MCF 10A (cell line): ENCODE results near the gene RHBDD1. TPM values are rescaled to one million over a fixed set of nuclear protein-coding genes. Genes with fewer than 3 reads are reported as not detected.
A peak's percentile ranks its signal among the peaks of the same experiment; 100 is the strongest.

Experiments
- BruUV-seq: library from RNA; stranded (reverse); fragments of 400-500 nt; replicated peaks from 2 replicates; lab custom pipeline; 2021; lab: Mats Ljungman, UMichigan
- CTCF ChIA-PET: fragments of 300-600 bp; sonication (Branson Sonifier 250); formaldehyde crosslinking; extraction: SDS; loops from one replicate; lab custom pipeline; 2021; ENCODE audit warnings: antibody characterized with exemption, inconsistent platforms; lab: Yijun Ruan, JAX
- POLR2A ChIA-PET: fragments of 300-600, 350-650 bp; sonication (Branson Sonifier 250); formaldehyde crosslinking; extraction: SDS; loops from one replicate; lab custom pipeline; 2020; ENCODE audit warnings: antibody characterized with exemption, inconsistent platforms; lab: Yijun Ruan, JAX
- DNase-seq: peaks from one replicate; pipeline ENCODE4 v3.0.0-alpha.2; 2018; ENCODE audit not compliant: unreplicated experiment
- H3K27ac Mint-ChIP-seq: one replicate; pipeline ENCODE4 v1.8.0; 2022; ENCODE audit warnings: mild to moderate bottlenecking, low read depth, mixed read lengths; ENCODE audit not compliant: unreplicated experiment
- H3K27me3 Mint-ChIP-seq: one replicate; pipeline ENCODE4 v1.8.0; 2022; ENCODE audit warnings: mixed read lengths; ENCODE audit not compliant: insufficient read depth, unreplicated experiment
- H3K36me3 Mint-ChIP-seq: one replicate; pipeline ENCODE4 v1.8.0; 2022; ENCODE audit warnings: mild to moderate bottlenecking, moderate library complexity, mixed read lengths; ENCODE audit not compliant: insufficient read depth, unreplicated experiment
- H3K4me1 Mint-ChIP-seq: one replicate; pipeline ENCODE4 v1.8.0; 2022; ENCODE audit warnings: mixed read lengths; ENCODE audit not compliant: insufficient read depth, unreplicated experiment
- H3K4me3 Mint-ChIP-seq: one replicate; pipeline ENCODE4 v1.8.0; 2022; ENCODE audit warnings: mild to moderate bottlenecking, moderate library complexity, mixed read lengths; ENCODE audit not compliant: unreplicated experiment
- H3K9me3 Mint-ChIP-seq: one replicate; pipeline ENCODE4 v1.8.0; 2022; ENCODE audit warnings: mixed read lengths; ENCODE audit not compliant: unreplicated experiment
- intact Hi-C: fragments of 100-400 bp; cut with micrococcal nuclease; formaldehyde crosslinking; loops from 2 replicates; pipeline ENCODE4 v1.14.1; 2022
- total RNA-seq: library from RNA; stranded (reverse); gene quantifications from 2 replicates; pipeline ENCODE4 v1.2.3, GENCODE V29; 2022
- TF ChIP-seq, protein P1 (sequence below): fragments of 200-600 bp; IDR thresholded peaks from one replicate; pipeline ENCODE4 v1.8.0; 2022; ENCODE audit warnings: antibody characterized with exemption, mild to moderate bottlenecking; ENCODE audit not compliant: unreplicated experiment

RHBDD1 gene
- total RNA-seq, 1 experiment from 2014 or later = 76.0 TPM

DNA sequence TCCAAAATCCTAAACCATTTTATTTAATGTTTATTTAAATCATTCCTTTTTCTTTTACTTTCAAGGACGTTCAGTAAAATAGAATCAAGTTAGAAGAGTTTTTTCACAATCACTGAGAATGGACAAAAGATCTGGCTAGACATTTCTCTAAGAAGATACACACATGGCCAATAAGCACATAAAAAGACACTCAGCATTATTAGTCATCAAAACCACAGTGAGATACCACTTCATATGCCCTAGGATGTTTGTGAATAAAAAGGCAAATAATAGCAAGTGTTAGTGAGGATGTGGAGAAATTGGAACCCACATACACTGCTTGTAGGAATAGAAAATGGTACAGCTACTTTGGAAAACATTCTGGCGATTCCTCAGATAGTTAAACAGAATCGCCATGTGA lies 76.1 kb downstream of the RHBDD1 start:
- no peaks in the 10 kb centered on the region for H3K9me3 Mint-ChIP-seq
- CTCF ChIA-PET = no interaction called here
- peaks cover 18% of the 10 kb centered on the region for H3K36me3 Mint-ChIP-seq
- no peak for DNase-seq
- H3K4me3 Mint-ChIP-seq = no peak overlapping the region
- POLR2A ChIA-PET = interaction anchor here (1.3 to 5.8 kb wide), 3 partner anchors 8 to 21 kb away, joined by 4 to 51 read pairs (median 37); no protein-coding TSS in a partner anchor
- BruUV-seq = no TSS peak
- H3K27me3 Mint-ChIP-seq = no peaks in the 10 kb centered on the region
- H3K4me1 Mint-ChIP-seq = peaks cover 22% of the 10 kb centered on the region
- intact Hi-C loops = no loop called here
- H3K27ac Mint-ChIP-seq = no peak overlapping the region
- TF ChIP-seq, protein P1, sequence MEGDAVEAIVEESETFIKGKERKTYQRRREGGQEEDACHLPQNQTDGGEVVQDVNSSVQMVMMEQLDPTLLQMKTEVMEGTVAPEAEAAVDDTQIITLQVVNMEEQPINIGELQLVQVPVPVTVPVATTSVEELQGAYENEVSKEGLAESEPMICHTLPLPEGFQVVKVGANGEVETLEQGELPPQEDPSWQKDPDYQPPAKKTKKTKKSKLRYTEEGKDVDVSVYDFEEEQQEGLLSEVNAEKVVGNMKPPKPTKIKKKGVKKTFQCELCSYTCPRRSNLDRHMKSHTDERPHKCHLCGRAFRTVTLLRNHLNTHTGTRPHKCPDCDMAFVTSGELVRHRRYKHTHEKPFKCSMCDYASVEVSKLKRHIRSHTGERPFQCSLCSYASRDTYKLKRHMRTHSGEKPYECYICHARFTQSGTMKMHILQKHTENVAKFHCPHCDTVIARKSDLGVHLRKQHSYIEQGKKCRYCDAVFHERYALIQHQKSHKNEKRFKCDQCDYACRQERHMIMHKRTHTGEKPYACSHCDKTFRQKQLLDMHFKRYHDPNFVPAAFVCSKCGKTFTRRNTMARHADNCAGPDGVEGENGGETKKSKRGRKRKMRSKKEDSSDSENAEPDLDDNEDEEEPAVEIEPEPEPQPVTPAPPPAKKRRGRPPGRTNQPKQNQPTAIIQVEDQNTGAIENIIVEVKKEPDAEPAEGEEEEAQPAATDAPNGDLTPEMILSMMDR = no peak

DNA sequence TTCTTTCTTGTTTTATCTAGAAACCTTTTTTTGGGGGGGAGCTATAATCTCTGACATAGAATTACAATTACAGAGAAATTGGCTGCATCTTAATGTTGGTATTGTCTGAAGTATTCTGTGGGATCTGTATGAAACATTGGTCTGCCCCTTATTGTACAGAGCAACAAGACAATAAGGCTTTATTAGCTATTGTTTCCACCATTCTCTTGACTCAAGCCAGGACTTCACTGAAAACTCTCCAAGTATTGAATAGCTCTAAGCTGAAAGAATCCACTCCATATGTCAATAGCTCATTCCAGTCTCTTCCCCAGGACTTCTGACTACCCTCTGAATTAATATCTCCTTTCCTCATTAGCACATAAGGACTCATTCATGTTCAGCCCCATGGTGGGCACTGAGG lies 77.8 kb downstream of the RHBDD1 start:
- no peak for DNase-seq
- Mint-ChIP-seq H3K9me3 (no peaks in the 10 kb centered on the region), H3K27me3 (no peaks in the 10 kb centered on the region), H3K4me3 (no peak overlapping the region), H3K4me1 (peaks cover 28% of the 10 kb centered on the region), H3K36me3 (peaks cover 11% of the 10 kb centered on the region), H3K27ac (no peak overlapping the region)
- POLR2A ChIA-PET = interaction anchor here (1.0 to 5.8 kb wide), 4 partner anchors 10 to 26 kb away, joined by 3 to 51 read pairs (median 20); no protein-coding TSS in a partner anchor
- no TSS peak for BruUV-seq
- TF ChIP-seq, protein P1 = no peak
- intact Hi-C loops = no loop called here
- CTCF ChIA-PET = interaction anchor here (0.6 to 1.1 kb wide), 2 partner anchors 9 to 857 kb away, joined by 3 to 4 read pairs; no protein-coding TSS in a partner anchor

DNA sequence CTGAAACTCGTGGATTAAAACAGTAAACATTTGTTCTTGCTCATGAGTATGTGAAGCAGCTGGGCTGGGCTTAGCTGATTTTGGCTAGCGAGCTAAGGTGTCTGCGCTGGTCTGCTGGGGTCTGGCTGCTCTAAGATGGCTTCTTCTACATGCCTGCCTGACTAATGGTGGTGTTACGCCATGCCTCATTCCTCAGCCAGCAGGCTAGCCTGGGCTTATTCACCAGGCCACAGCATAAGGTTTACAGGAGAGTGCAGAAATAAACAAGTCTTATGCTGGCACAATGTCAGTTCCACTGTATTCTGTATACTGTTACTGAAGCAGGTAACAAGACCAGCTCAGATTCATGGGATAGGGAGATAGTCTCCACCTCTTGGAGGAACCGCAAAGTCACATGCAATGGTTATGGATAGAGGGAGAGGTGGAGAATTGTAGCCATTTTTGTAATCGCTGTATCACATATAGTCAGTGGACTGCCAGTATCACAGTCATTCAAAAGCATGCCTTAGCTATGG lies 80.0 kb downstream of the RHBDD1 start:
- no peaks in the 10 kb centered on the region for H3K9me3 Mint-ChIP-seq
- DNase-seq = peak; percentile 83
- no peak overlapping the region for H3K4me3 Mint-ChIP-seq
- no peaks in the 10 kb centered on the region for H3K27me3 Mint-ChIP-seq
- H3K36me3 Mint-ChIP-seq = peaks cover 10% of the 10 kb centered on the region
- TF ChIP-seq, protein P1 = no peak
- BruUV-seq = no TSS peak
- intact Hi-C loops = loop anchor here (5.0 kb wide), 1 partner anchor 79 kb away; the partner anchor contains the start of gene RHBDD1
- ChIA-PET CTCF (interaction anchor here (1.1 to 1.4 kb wide), 3 partner anchors 11 to 191 kb away, joined by 3 to 5 read pairs (median 4); no protein-coding TSS in a partner anchor), POLR2A (interaction anchor here (0.7 to 5.8 kb wide), 16 partner anchors 8 to 146 kb away, joined by 3 to 51 read pairs (median 5); partner anchors contain the start of genes IRS1 and RHBDD1)
- H3K27ac Mint-ChIP-seq = peak overlapping the region; percentile 97
- peaks cover 28% of the 10 kb centered on the region for H3K4me1 Mint-ChIP-seq

DNA sequence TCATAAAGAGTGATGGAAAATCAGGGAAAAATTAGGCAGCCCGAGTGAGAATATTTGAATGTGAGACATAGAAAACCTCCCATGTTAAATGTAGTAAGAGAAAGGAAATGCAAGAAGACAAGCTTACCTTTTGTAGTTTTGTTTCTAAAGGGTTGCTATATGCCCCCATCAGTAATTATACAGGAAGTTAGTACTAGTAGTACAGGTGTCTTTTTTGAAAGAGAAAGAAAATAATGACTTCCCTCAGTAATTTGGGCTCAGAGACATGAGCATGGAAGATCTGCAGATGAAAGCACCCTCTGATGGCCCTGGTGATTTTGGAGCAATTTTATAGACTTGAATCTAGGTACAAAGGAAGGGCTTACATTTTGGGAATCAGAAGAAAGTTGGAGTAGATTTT lies 80.8 kb downstream of the RHBDD1 start:
- peaks cover 28% of the 10 kb centered on the region for H3K4me1 Mint-ChIP-seq
- no peaks in the 10 kb centered on the region for H3K9me3 Mint-ChIP-seq
- peaks cover 6% of the 10 kb centered on the region for H3K36me3 Mint-ChIP-seq
- ChIA-PET CTCF (interaction anchor here (1.1 to 1.4 kb wide), 2 partner anchors 12 to 62 kb away, joined by 4 to 5 read pairs; no protein-coding TSS in a partner anchor), POLR2A (interaction anchor here (0.8 to 5.8 kb wide), 13 partner anchors 9 to 124 kb away, joined by 3 to 51 read pairs (median 5); partner anchors contain the start of genes IRS1 and RHBDD1)
- intact Hi-C loops = loop anchor here (5.0 kb wide), 1 partner anchor 79 kb away; the partner anchor contains the start of gene RHBDD1
- BruUV-seq = no TSS peak
- H3K27me3 Mint-ChIP-seq = no peaks in the 10 kb centered on the region
- TF ChIP-seq, protein P1 = no peak
- peak overlapping the region; percentile 97 for H3K27ac Mint-ChIP-seq
- DNase-seq = no peak
- no peak overlapping the region for H3K4me3 Mint-ChIP-seq
